Thyroid gland (tissue), 4 donors: ENCODE results near the gene LRP10.

ENCODE experiments used
- CTCF ChIP-seq, 6 experiments: fragments of 200-600 bp in 3 of 6; fragments of 450-650 bp in 3 of 6; sonication (generic) in 3 of 6; IDR thresholded peaks; one replicate each; pipeline ENCODE4 v1.5.1; 2016 to 2019; ENCODE audit warnings: antibody characterized with exemption in 6 of 6, mild to moderate bottlenecking in 2 of 6, inconsistent platforms in 1 of 6, moderate library complexity in 1 of 6
- POLR2A ChIP-seq, 2 donors: fragments of 450-650 bp; IDR thresholded peaks; one replicate each; pipeline ENCODE4 v1.6.1; 2017; ENCODE audit warnings: antibody characterized with exemption in 2 of 2, mild to moderate bottlenecking in 2 of 2, moderate library complexity in 1 of 2

DNA sequence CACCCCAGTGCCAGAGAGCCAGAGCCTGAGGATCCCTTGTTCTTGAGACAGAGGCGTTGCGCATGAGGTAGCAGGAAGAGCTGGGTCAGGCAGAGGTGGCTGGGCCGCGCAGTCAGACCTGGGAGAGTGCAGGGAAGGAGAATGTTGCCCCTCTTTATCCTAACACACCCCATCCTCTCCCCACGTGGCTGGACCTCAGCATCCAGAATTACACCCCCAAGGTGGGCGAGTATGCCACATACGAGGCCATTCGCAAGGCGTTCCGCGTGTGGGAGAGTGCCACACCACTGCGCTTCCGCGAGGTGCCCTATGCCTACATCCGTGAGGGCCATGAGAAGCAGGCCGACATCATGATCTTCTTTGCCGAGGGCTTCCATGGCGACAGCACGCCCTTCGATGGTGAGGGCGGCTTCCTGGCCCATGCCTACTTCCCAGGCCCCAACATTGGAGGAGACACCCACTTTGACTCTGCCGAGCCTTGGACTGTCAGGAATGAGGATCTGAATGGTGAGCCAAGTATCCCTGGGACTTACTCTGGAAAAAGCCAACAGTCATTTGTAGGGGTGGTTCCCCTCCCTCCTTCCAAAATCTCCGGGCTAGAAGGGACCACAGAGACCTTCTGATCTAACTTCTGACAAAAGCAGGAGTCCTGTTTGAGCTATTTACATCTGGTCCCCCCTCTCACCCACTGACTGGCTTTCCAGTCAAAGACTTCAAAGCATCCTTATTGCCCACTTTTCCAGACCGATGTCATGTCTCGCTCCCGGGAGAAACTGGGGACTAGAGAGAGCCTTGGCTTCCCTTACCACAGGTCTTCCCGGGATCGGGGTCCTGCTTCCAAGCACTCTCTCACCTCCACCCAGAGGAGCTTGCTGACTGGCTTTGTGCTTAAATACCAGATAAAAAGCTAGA, 29.1 kb upstream of the LRP10 start:
- TF ChIP-seq CTCF (IDR thresholded peaks at IDR 0.05) (no peak), POLR2A (IDR thresholded peaks at IDR 0.05) (no peak)
